Activated CD4-positive, alpha-beta T cell treated with anti-CD3 and anti-CD28 coated beads, Interleukin-2, amount 50 U/mL, for 16 hours (primary cell): ENCODE results near the gene CENPU.
"Not testable (repeated sequence)": the region's sequence is repeated elsewhere in the genome, so short reads cannot be mapped to it uniquely, and the experiment has no call there.

Experiments
- DNase-seq: peaks from one replicate; pipeline ENCODE4 v3.0.0-alpha.2; 2020

CENPU gene

GRCh38 chr4:184750926-184751584 lies 17.2 kb upstream of the CENPU start:
- DNase-seq, result no peak

GRCh38 chr4:184748251-184748652 lies 14.4 kb upstream of the CENPU start:
- no peak for DNase-seq

GRCh38 chr4:184747034-184747830 lies 13.3 kb upstream of the CENPU start:
- no peak for DNase-seq

GRCh38 chr4:184745831-184746795 lies 12.2 kb upstream of the CENPU start:
- DNase-seq, result peak; percentile 71

- DNase-seq, result no peak
Measured at GRCh38 chr4:184744236-184744635, 10.3 kb upstream of the CENPU start.

GRCh38 chr4:184743650-184744049 lies 9.8 kb upstream of the CENPU start:
- no peak for DNase-seq

GRCh38 chr4:184741651-184742050 lies 7.8 kb upstream of the CENPU start:
- not testable (repeated sequence) for DNase-seq

GRCh38 chr4:184740980-184741391 lies 7.1 kb upstream of the CENPU start:
- no peak for DNase-seq

GRCh38 chr4:184739575-184739974 lies 5.7 kb upstream of the CENPU start:
- DNase-seq, result not testable (repeated sequence)

GRCh38 chr4:184734758-184735157 lies 862 bp upstream of the CENPU start:
- no peak for DNase-seq

- no peak for DNase-seq
Measured at GRCh38 chr4:184732126-184732525, 1.8 kb downstream of the CENPU start.

GRCh38 chr4:184731056-184731455 lies 2.8 kb downstream of the CENPU start:
- DNase-seq, result no peak

GRCh38 chr4:184729946-184730345 lies 4.0 kb downstream of the CENPU start:
- no peak for DNase-seq

GRCh38 chr4:184728858-184729257 lies 5.0 kb downstream of the CENPU start:
- no peak for DNase-seq

- DNase-seq, result no peak
Measured at GRCh38 chr4:184727430-184727829, 6.5 kb downstream of the CENPU start.

- DNase-seq, result peak; percentile 11
Measured at GRCh38 chr4:184722798-184723197, 11.1 kb downstream of the CENPU start.

- no peak for DNase-seq
Measured at GRCh38 chr4:184721254-184721653, 12.6 kb downstream of the CENPU start.

GRCh38 chr4:184719407-184719806 lies 14.5 kb downstream of the CENPU start:
- no peak for DNase-seq

- DNase-seq, result no peak
Measured at GRCh38 chr4:184715526-184715925, 18.4 kb downstream of the CENPU start.

GRCh38 chr4:184713887-184714286 lies 20.0 kb downstream of the CENPU start:
- no peak for DNase-seq

- no peak for DNase-seq
Measured at GRCh38 chr4:184712322-184712721, 21.6 kb downstream of the CENPU start.

GRCh38 chr4:184706453-184706852 lies 27.4 kb downstream of the CENPU start:
- peak; percentile 34 for DNase-seq

GRCh38 chr4:184705692-184706091 lies 28.2 kb downstream of the CENPU start:
- peak; percentile 61 for DNase-seq
